Omental fat pad (tissue), 4 donors: ENCODE results near the gene RCSD1. TPM values are rescaled to one million over a fixed set of nuclear protein-coding genes. Genes with fewer than 3 reads are reported as not detected.

Source experiments
- ATAC-seq: fragments of 150-250 bp; one replicate; pipeline ENCODE4 v1.9.1; 2016; ENCODE audit warnings: mild to moderate bottlenecking, moderate library complexity; ENCODE audit not compliant: low FRiP score
- DNase-seq: peaks from one replicate; pipeline ENCODE4 v3.0.0-alpha.2; 2019; ENCODE audit warnings: low spot score
- CTCF ChIP-seq, 3 donors: fragments of 450-650 bp; IDR thresholded peaks; one replicate each; pipeline ENCODE4 v1.5.1; 2016 to 2017; ENCODE audit warnings: antibody characterized with exemption in 3 of 3, mild to moderate bottlenecking in 3 of 3, moderate library complexity in 2 of 3
- total RNA-seq, 4 donors: library from RNA; depleted of rRNA; stranded (reverse); fragments of >200 nt; gene quantifications; one replicate each; pipeline ENCODE4 v1.1.0, GENCODE V29; 2016

RCSD1 gene
- total RNA-seq, 4 donors from 2014 or later = 11.3 to 37.5 (median 16.2) TPM

- TF ChIP-seq CTCF (IDR thresholded peaks at IDR 0.05) = no peak
- no peak for DNase-seq
- ATAC-seq = no peak
These were observed 65.9 kb downstream of the RCSD1 start for GRCh38 chr1:167695756-167696561.

DNA sequence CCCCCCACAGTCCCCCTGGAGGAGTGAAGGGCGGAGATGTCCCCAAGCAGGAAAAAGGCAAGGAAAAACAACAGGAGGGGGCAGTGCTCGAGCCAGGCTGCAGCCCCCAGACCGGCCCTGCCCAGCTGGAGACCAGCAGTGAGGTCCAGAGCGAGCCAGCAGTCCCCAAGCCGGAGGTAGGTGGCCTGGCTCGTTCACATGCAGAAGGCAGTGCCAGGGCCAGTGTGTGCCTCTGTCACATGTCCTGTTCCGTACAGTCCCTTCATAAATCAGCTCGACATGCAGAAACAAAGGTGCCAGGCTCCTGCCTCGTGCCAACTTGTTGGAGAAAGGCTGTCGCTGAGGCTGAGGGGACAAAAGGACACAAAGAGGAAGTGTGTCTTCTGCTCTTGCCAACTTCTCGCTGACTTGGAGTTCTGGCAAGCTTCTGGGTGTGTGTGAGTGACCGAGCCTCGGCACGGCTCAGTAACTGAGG, 67.7 kb downstream of the RCSD1 start:
- no peak for DNase-seq
- no peak for ATAC-seq
- TF ChIP-seq CTCF (IDR thresholded peaks at IDR 0.05) = no peak

DNA sequence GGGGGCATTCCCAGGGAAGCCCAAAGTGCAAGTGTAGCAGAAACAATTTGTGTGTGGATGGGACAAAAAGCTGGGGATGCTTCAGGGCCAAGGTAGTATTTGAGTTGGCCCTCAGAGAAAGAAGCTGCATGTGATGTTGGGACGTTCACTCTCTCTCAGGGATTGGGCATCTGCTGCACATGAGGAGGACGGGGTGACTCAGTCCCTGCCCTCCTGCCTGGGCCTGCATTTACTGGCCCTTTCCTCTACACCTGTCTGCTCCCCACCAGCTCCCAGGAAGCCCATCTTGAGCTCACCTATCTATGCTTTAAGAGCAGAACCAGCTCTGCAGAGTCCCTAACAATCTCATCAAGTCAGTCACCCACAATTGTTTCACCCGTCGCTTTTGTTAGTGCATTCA, 68.3 kb downstream of the RCSD1 start:
- DNase-seq (no peak), ATAC-seq (no peak)
- TF ChIP-seq CTCF (IDR thresholded peaks at IDR 0.05) = no peak

DNA sequence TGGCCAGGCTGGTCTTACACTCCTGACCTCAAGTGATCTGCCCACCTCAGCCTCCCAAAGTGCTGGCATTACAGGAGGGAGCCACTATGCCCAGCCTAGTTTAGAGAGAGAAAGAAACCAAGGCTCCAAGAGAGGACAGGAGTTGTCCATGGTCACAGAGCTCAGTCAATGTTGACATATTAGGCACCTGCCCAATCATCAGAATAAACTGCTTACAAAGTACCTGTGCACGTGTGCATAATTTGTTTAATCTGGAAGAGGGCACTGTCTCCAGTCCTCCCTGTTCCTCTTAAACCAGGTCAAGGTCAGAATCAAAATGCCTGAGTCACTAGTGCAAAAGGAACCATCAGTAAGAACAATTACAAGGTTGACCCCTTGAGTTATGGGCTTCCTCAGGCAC, 71.5 kb downstream of the RCSD1 start:
- TF ChIP-seq CTCF (IDR thresholded peaks at IDR 0.05) = no peak
- no peak for ATAC-seq
- no peak for DNase-seq

GRCh38 chr1:167703557-167703956, 73.5 kb downstream of the RCSD1 start:
- no peak for TF ChIP-seq CTCF (IDR thresholded peaks at IDR 0.05)
- no peak for ATAC-seq
- no peak for DNase-seq

DNA sequence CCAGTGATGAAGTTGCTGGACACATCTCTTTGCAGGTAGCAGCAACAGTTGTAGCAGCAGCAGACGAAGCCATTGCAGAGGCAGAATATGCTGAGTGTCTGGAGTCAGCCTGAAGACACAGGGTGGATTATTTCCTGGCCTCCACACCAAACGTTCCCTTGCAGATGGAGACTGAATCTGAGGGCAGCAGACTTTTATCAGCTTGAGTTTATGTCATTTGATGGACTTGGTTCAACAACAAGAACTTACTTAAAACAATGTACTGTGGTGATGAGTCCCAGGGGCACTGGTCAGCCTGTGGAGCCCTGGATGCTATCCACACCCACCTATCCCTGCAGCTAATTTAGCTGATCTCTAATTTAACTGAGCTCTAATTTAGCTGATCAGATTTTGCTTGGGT, 74.7 kb downstream of the RCSD1 start:
- DNase-seq = no peak
- TF ChIP-seq CTCF (IDR thresholded peaks at IDR 0.05) = no peak
- ATAC-seq = no peak

DNA sequence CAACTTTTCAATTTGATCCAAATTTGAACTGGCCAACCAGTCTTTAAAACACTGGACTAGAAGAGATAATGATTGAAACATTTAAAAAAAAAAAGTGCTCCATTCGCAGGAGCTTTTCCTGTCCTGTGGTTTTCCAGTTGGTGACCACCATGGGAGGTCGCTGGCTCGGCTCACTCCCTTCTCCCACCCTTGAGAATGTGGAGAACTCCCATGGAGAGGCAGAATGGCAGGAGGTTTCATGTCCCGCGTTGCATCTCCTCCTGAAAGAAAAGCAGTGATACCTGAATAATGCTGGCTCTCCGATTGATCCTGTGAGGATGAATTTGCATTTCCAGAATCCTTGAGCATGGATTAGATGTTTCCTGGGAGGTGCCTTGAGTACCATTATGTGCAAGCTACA, 75.2 kb downstream of the RCSD1 start:
- TF ChIP-seq CTCF (IDR thresholded peaks at IDR 0.05) = no peak
- no peak for ATAC-seq
- no peak for DNase-seq
